Measurements from ENCODE around the gene SMG6.

Gene SMG6

DNA sequence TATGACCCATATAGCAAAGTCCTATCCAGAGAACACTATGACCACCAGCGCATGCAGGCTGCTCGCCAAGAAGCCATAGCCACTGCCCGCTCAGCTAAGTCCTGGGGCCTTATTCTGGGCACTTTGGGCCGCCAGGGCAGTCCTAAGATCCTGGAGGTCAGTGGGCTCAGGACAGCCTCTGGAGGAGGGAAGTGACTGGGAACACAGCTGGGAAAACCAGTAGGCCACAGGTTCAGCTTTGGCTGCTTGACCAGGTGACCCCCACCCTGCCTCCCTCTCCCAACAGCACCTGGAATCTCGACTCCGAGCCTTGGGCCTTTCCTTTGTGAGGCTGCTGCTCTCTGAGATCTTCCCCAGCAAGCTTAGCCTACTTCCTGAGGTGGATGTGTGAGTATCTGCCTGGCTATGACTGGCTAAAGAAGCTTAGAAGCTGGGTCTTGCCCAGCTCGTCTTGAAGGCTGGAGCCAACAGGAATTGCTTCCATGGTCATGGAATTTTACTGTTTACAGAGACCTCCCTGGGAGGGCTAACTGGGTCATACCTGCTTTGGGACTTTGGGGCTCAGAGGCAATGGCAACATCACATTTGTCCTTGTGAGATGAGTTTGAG is 263.3 kb downstream of the SMG6 start:
- FAIRE-seq (no peak), DNase-seq (ENCODE audit: insufficient read length, low spot score) (no peak)

- FAIRE-seq: no peak
- no peak for DNase-seq (ENCODE audit: insufficient read length, low spot score)
These were observed 266.4 kb downstream of the SMG6 start for GRCh38 chr17:2037155-2037554.

DNA sequence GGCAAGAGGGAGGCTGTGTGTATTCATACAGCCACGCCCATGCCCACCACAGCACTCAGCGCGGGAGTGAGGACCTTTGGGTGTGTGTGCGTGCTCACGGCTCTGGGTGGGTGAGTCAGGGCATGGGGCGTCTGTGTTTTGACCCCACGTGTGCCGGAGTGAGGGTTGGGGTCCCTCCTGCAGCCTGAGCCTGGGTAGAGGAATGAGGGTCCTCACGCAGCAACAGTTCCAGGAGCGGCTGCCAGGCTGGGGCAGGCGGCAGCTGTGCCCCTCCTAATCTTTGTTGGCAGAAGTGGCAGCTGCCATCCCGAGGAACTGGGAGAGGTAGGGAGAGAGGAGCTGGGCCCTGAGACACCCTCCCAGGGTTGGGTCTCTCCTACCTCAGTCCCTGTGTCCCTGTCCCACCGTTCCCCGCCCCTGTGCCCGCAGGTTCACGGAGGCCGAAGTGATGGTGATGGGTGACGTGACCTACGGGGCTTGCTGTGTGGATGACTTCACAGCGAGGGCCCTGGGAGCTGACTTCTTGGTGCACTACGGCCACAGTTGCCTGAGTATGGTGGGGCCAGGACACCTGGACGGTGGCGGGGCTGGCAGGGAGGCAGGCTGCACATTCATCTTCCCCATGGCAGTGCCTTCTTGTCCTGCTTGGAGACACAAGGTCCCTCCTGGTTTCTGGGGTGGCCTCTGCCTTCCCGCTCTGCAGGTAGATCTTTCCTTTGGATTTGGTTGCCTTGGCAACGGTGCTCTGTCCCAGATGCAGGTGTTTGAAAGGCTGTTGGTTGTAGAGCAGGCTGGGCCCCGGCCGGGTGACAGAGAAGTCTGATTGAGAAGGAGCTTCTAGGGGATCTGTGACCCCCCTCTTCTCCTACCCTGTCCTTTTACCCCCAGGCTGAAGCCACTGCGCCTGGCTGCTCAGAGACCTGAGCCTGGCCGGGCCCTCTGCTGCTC is 267.8 kb downstream of the SMG6 start:
- FAIRE-seq (no peak), DNase-seq (ENCODE audit: insufficient read length, low spot score) (no peak)

DNA sequence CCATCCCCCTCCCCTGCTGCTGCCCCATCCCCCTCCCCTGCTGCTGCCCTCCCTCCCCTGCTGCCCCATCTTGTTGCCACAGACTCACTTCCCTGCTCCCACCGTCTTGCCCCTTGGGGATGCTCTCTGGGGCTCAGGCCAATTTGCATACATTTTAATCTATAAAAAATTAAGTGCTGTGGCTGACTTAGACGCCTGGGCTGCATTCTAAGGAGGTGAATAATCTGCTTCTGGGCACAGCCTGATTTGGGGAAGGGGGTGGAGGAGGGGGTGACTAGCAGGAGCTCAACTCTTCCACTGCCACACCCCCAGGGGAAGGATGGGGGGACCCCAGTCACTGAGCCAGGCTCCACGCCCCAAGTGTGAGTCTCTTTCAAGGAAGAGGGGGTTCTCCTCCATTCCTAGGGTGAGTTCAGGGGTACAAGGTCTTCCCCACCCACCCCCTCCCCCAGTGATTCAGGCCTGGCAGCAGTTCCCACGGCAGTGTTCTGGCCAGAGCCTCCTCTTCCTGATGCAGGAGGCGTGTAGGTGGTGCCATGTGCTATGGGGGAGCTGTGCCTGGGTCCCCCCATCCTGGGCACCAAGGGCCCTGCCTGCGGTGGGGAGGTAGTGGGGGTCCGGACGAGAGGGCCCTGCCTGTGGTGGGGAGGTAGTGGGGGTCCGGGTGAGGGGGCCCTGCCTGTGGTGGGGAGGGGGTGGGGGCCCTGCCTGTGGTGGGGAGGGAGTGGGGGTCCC is 268.6 kb downstream of the SMG6 start:
- DNase-seq (ENCODE audit: insufficient read length, low spot score) (no peak), FAIRE-seq (peak; percentile 33)

- no peak for DNase-seq (ENCODE audit: insufficient read length, low spot score)
- FAIRE-seq: peak; percentile 4
These were observed 269.4 kb downstream of the SMG6 start for GRCh38 chr17:2034157-2034556.

DNA sequence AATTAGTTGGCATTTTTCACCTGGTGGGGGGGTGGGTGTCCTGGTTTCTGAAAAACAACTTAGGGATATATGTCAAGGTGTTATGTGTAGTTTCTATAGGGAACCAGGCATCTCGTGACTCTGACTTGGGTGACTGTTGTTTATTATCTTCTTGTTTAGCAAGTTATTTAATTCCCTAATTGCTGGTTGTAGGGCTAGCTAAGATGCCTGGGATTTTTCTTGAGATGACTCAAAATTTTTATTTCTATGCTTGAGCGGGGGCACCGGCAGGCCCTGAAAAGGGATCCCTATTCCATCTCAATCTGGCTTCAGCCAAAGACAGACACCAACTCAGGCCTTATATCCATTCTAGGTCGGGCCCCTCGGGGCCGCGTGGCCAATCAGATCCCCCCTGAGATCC is 270.4 kb downstream of the SMG6 start:
- no peak for FAIRE-seq

GRCh38 chr17:2030779-2031163 is 272.8 kb downstream of the SMG6 start:
- DNase-seq (ENCODE audit: insufficient read length, low spot score): no peak
- FAIRE-seq: no peak

More for the DNA sequence above, 270.4 kb downstream of the SMG6 start:
- no peak for DNase-seq (ENCODE audit: insufficient read length, low spot score)

DNA sequence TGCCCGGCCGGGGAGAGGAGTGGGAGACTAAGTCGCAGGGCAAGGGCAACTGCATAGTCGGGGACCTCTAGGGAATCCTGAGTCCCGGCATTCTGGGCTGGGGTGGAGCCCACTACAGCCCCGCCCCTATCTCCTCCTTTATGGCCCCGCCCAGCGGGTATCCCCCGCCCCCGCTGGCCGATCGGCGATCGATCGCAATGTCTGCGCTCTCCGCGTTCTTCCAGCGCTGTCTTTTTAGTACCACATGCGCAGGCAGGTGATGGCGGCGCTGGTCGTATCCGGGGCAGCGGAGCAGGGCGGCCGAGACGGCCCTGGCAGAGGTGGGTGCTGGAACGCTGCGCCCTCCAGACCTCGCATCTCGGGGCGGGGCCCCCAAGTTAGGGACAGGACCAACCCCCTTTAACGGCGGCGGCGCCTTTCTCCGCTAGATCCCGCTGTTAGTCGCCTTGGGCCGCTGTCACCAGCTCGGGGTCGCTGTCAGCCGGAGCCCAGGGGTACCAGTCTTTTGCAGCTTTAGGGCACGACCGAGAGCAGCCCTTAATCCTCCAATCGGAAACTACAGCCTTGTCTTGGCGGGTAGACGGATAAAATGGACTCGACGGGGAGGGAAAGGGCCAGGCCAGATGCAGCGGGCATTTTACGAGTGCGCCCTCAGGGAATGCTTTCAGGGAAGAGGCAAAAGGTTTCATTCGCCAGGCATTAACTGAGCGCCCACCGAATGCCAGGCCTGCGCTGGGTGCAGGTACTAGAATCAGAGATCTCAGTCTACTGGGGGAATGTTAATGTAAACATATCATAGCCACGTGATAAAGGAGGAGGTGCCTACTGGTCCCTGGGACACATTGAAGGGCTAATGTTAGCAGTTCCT is 273.4 kb downstream of the SMG6 start, which contains the start of gene DPH1:
Gene DPH1, plus strand, starts transcription at position 243 of the 868 bp plus-strand sequence. Its CDS starts 17 bp downstream, at position 260.
- FAIRE-seq (peak; percentile 96), DNase-seq (ENCODE audit: insufficient read length, low spot score) (peak; percentile 93)

DNA sequence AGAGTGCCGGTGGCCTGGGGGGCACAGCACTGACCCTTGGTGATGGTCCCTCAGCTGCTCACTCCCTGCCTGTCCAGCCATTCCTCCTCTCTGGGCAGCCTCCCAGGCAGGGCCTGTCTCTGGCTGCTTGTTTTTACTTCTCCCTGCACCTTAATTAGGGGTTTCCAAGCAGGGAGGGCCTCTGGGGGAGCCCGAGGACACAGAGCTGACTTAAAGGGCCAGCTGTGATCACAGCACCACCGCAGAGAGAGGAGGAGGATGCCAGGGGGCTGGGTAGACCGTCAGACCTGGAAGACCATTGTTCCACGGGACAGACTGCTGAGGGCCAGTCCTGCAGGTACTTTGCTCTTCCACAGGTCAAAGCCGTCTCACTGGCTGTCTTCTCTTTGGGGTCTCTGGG is 274.8 kb downstream of the SMG6 start:
- no peak for DNase-seq (ENCODE audit: insufficient read length, low spot score)
- FAIRE-seq: no peak

DNA sequence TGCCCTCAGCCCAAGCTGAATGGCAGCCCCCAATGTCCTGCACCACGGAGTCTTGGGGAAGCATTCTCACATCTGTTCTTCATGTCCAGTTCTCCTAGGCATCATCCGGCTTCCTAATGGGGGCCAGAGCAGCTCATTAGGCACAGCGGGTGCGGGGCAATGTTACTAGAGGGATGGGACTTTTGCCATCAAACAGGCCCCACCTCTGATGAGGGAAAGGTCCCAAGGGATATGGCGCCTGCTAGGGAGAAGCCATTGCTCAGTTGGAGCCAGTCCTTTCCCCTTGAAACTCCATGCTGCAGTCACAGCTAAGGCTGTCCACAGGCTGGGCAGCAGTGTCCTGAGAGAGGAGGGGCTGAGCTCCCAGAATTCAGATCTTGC is 275.4 kb downstream of the SMG6 start:
- no peak for DNase-seq (ENCODE audit: insufficient read length, low spot score)
- FAIRE-seq: no peak

- FAIRE-seq (no peak), DNase-seq (ENCODE audit: insufficient read length, low spot score) (no peak)
These were observed 275.9 kb downstream of the SMG6 start for GRCh38 chr17:2027528-2028233.

GRCh38 chr17:2025622-2026309 is 277.8 kb downstream of the SMG6 start:
- peak; percentile 95 for DNase-seq (ENCODE audit: insufficient read length, low spot score)
- FAIRE-seq: peak; percentile 44

GRCh38 chr17:2025220-2025621 is 278.4 kb downstream of the SMG6 start, which contains the start of gene RTN4RL1:
RTN4RL1 (minus strand) TSS chr17:2025334; CDS start chr17:2024865, 469 bp downstream.
- FAIRE-seq (peak; percentile 62), DNase-seq (ENCODE audit: insufficient read length, low spot score) (peak; percentile 75)

DNA sequence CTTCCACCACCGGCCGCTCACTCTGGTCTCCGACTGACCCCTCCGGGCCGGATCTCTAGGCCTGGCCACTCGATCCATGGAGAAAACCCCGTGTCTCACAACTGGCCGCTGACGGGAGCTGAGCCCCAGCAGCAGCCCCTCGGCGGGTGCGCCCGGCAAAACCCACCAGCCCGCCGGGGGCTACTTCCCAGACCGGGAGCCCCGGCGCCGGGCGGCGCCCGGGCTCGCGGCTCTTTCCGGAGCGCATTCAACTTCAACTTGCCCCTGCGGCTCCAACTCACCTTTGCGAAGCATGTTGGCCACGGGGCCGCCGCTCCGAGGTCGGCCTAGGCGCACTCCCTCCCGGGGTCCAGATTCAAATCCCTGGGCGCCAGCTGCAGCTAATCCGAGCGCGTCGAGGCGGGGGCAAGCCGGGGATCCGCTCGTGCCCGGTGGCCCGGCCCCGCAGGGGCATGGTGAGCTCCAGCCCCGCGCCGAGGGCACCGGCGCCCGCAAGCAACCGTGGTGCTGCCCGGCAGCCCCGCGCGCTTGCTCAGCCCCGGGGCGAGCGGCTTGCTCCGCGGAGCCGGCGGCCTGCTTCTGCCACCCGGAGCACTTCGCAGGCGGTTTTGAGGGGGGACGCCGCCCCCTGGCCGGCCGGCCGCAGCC is 278.9 kb downstream of the SMG6 start:
- DNase-seq (ENCODE audit: insufficient read length, low spot score) (no peak), FAIRE-seq (no peak)

GRCh38 chr17:2023692-2024571 is 279.7 kb downstream of the SMG6 start:
- DNase-seq (ENCODE audit: insufficient read length, low spot score) (no peak), FAIRE-seq (peak; percentile 16)

GRCh38 chr17:2023256-2023655 is 280.3 kb downstream of the SMG6 start:
- DNase-seq (ENCODE audit: insufficient read length, low spot score): no peak
- FAIRE-seq: peak; percentile 16

- FAIRE-seq (no peak), DNase-seq (ENCODE audit: insufficient read length, low spot score) (no peak)
These were observed 280.8 kb downstream of the SMG6 start for GRCh38 chr17:2022647-2023240.
